Stimulated activated CD8-positive, alpha-beta memory T cell treated with anti-CD3 and anti-CD28 coated beads, Interleukin-15, amount 100 ng/mL, for 48 hours (primary cell): ENCODE measurements around the gene WIZ.

ENCODE experiments used
- DNase-seq, 2 donors: peaks; one replicate each; pipeline ENCODE4 v3.0.0-alpha.2; 2020; ENCODE audit warnings: low read depth in 2 of 2

WIZ gene

GRCh38 chr19:15464394-15465385 lies 14.9 kb upstream of the WIZ start, which contains the start of gene RASAL3:
Gene RASAL3, minus strand, starts transcription at chr19:15464544. Its CDS starts 186 bp downstream, at chr19:15464358.
- DNase-seq: peak; percentile 56 to 69

- DNase-seq: peak; percentile 62 to 68
These were observed 14.2 kb upstream of the WIZ start for GRCh38 chr19:15463861-15464371.

GRCh38 chr19:15461694-15462093 lies 11.9 kb upstream of the WIZ start:
- no peak for DNase-seq

- no peak for DNase-seq
These were observed 8.1 kb upstream of the WIZ start for GRCh38 chr19:15457701-15458484.

GRCh38 chr19:15456871-15457700 lies 7.3 kb upstream of the WIZ start:
- DNase-seq: no peak

GRCh38 chr19:15456441-15456840 lies 6.7 kb upstream of the WIZ start:
- DNase-seq: no peak

GRCh38 chr19:15455996-15456395 lies 6.2 kb upstream of the WIZ start:
- no peak for DNase-seq

GRCh38 chr19:15453906-15454860 lies 4.4 kb upstream of the WIZ start:
- DNase-seq: no peak

- no peak for DNase-seq
These were observed 3.4 kb upstream of the WIZ start for GRCh38 chr19:15453091-15453578.

- no peak for DNase-seq
These were observed 2.6 kb upstream of the WIZ start for GRCh38 chr19:15452111-15453047.

- no peak for DNase-seq
These were observed 753 bp upstream of the WIZ start for GRCh38 chr19:15450528-15450890.

- no peak for DNase-seq
These were observed 757 bp downstream of the WIZ start for GRCh38 chr19:15448778-15449619.

GRCh38 chr19:15448044-15448777 lies 1.5 kb downstream of the WIZ start:
- DNase-seq: no peak

- DNase-seq: no peak
These were observed 2.7 kb downstream of the WIZ start for GRCh38 chr19:15447057-15447456.

- DNase-seq: no peak
These were observed 3.9 kb downstream of the WIZ start for GRCh38 chr19:15445807-15446376.

GRCh38 chr19:15445227-15445605 lies 4.5 kb downstream of the WIZ start:
- no peak for DNase-seq
